Stimulated activated CD4-positive, alpha-beta T cell treated with anti-CD3 and anti-CD28 coated beads, Interleukin-1b, Interleukin-23, amount 100 ng/mL, for 4 hours (primary cell): ENCODE measurements around the gene TOB1.
"Not testable (repeated sequence)": the region's sequence is repeated elsewhere in the genome, so short reads cannot be mapped to it uniquely, and the experiment has no call there.

Experiments used
- DNase-seq, 2 donors: peaks; one replicate each; pipeline ENCODE4 v3.0.0-alpha.2; 2020; ENCODE audit warnings: low read depth in 2 of 2

Gene TOB1

DNA sequence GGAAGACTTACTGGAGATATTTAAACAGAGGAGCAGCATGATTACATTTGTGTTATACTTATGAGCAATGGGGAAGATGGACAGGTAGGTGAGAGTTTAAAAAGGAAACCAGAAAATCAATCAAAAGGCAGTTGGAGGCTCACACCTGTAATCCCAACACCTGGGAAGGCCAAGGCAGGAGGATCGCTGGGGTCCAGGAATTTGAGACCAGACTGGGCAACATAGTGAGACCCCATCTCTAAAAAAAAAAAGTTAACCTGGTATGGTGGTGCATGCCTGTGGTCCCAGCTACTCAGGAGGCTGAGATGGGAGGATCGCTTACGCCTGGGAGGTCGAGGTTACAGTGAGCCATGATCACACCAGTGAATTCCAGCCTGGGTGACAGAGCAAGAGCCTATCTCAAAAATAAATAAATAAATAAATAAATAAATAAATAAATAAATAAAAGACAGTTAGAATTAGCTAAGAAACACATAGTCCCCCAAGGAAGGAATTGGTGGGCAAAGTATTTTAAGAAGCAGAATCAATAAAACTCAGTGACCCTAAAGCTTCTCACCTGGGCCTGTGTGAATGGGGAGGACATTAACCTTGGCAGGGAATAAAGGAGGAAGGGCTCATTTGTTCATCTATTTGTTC is 32.3 kb upstream of the TOB1 start:
- DNase-seq, result no peak

DNA sequence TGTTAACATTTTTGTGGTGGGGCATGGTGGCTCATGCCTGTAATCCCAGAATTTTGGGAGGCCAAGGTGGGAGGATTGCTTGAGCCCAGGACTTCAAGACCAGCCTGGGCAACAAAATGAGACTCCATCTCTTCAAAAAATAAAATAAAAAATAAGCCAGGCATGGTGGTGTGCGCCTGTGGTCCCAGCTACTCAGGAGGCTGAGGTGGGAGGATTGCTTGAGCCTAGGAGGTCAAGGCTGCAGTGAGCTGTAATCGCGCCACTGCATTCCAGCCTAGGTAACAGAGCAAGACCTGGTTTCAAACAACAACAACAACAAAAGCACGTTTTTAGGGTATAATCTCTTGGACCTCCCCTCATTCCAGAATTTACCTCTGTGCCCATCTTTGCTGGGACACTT is 28.4 kb upstream of the TOB1 start:
- not testable (repeated sequence) for DNase-seq

DNA sequence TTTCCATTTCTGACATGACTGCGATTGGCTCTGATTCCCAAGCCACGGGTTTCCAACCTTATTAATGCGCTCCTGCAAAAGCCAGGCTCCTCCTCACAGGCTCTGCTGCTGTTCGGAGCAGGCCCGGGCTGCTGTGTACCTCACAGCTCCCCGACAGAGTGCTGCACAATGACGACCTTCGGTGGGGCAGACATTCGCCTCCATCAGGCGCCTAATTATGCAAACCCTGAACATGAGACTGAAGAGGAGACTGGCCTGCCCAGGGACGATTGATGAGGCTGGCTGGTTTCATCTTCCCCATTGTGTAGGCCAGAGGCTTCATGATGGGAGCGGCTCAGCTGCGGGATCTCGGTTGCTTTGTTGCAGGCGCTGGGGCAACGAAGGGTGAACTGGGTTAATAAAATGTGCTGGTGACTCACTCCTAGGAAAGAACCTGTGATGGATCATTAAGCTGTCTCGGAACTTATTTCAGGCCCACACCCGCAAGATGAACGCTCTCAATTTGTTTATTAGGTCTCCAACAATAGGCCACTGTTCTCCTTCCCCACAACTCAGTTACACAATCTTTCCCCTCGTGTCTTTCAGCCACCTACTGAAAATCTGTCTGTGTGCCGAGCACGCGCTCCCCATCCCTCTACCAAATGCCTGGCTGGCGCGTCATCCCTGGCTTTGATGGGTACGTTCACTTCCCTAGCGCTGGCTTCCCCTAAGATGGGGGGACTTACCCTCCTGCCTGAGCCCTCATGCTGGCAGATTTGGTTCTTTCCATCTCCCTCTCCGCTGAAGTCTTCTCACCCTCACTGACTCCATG is 27.2 kb upstream of the TOB1 start:
- DNase-seq, result no peak

DNA sequence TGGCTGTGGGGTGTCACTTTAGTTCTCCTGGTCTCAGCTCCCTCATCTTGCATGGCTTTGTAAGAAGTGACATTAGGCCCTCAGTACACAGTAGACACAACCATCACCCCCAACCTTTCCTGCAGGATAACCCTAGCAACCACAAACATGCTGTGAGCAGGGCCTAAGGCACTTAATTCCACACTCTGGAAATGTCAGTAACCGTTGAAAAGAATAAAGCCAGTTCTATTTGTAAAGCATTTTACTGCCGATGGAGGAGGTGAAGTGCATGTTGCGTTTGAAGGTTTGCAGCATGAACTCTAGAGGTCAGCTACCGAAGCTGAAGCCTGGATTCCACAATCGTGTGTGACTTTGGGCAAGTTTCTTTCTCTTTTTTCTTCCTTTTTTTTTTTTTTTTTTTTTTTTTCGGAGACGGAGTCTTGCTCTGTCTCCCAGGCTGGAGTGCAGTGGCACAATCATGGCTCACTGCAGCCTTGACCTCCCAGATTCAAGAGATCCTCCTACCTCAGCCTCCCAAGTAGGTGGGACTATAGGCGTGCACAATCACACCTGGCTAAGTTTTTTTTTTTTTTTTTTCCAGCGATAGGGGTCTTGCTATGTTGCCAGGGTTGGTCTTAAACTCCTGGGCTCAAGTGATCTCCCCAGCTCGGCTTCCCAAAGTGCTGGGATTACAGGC is 26.1 kb upstream of the TOB1 start:
- DNase-seq, result no peak

DNA sequence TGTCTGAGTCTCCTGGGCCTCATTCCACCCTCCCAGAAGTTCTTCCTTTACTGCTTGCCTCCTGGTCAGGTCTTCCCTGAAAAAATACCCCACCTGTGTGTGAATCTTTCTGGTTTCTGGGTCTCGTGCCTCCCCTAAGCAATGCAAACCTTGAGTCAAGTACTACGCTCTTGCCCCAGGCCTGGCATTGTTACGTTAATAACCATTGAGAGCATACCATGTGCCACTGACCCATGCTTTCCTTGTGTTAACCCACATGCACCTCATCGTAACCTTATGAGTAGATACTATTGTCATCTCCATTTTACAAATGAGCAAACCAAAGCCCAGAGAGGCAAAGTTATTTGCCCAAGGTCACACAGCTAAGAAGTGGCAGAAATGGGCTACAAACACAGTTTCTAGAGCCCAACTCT is 25.4 kb upstream of the TOB1 start:
- DNase-seq, result no peak

DNA sequence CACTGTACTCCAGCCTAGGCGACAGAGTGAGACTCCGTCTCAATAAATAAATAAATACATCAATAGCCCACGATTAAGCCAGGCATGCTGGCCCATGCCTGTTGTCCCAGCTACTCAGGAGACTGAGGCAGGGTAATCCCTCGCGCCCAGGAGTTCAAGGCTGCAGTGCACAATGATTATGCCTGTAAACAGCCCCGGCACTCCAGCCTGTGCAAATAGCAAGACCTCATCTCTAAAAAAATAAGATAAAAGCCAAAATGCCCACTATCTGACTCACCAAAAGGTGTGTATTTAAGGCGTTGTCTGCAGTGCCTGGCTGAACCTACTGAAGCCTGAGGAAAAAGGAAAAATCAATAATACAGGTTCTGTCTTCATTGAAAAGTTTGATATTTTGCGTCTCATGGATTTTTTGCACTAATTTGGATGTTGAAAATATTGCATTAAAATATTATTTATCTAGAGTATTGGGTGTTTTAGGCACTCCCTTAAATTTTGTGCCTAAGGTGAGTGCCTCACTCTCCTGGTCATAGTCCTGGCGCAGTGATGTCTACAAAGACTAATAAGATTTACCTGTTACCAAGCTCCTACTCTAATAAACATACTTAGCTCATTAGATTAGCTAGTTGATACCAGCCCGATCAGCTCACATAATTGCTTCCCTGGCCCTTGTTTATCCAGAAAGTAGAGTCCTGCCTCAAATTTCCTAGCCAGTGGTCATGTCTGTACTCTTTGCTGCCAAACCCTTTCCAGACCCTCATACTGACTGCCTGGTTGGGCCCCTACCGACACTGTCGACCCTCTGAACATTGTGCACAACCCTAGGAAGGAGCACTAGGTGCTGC is 24.7 kb upstream of the TOB1 start:
- no peak for DNase-seq

DNA sequence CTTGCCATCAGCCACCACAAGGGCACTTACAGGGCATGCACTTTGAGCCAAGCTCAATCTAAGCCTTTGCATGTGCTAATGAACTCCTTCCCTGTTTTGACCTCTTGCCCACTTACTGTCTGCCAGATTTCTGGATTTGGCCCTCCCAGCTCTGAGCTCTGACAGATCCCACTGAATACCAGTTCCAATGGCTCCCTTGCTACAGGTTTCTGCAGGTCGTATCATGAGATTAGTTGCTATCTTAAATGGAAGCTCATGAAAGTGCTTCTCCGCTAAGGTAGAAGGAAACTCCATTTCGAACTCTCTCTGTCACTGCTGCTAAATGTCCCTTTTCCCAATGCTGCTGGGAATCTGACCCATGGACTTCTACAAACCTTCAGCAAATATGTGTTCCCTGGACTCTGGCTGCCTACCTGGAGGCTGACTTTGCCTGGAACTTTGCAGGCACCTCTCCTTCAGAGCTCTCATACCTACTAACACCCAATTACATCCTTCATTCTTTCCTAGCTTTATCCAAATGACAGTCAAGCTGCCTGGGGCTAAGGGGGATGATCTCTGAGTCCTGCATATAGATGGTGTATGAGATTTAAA is 23.5 kb upstream of the TOB1 start:
- DNase-seq, result no peak

DNA sequence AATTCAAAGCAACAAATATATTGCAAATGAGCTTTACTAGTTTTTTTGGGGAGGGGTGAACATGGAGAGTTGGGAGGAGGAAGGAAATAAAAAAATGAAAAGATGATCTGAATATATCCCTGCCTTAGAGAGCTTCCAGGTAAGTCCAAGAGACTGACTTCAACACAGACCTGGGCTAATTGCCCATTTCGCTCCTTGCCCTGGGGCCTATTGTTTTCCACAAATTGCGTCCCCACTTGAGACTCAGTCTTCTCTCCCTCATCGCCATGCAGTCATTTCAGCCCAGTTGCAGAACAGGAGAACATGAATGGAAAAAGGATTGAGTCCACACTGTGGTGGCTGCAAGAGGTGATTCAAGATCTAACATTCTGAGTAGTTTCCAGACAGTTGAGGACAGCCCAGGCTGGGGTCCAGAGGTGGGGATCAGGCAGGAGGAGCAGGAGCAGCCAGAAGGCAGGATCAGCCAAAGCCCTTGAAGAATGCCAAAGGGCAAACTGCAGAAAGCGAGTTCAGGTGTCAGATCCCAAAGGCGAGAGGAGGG is 21.6 kb upstream of the TOB1 start:
- no peak for DNase-seq

DNA sequence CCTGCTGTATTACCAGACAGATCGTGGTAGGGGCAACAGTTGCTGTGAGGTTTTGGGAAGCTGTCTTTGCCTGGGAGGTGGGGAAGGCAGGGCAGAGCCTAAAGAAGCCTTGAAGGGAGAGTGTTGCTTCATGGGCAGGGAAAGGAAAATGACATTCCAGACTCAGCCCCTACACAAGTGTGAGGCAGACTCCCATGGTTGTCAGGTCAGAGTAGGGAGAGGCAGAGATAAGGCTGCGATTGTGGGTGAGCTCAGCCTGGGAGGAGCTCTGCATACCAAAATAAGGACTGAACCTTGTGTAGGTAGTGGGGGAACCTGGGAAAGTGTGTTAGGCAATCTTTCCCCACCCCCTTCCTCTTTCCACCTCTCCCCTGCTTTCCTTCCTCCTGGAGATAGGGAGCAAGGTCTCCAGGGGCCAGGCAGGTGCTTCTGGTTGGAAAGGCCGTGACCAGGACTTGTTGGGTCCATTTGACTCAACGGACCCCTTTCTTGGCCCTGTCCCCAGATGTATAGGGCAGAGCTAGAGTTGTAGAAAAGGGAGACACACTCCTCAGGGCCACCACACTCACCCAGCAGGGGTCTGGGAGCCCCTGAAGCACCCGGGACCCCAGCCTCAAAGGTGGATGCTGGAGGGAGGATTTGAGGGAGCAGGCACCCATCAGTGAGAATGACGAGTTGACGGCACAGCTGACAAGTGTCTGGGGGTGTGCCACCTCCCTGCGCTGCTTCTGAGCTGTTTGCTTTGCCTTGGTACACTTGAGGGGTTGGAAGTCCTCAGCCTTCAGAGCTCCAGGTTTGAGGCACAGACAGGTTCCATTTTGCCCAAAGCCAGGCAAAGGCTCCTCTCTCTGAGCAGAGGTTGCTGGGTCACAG is 18.5 kb upstream of the TOB1 start:
- DNase-seq, result no peak

DNA sequence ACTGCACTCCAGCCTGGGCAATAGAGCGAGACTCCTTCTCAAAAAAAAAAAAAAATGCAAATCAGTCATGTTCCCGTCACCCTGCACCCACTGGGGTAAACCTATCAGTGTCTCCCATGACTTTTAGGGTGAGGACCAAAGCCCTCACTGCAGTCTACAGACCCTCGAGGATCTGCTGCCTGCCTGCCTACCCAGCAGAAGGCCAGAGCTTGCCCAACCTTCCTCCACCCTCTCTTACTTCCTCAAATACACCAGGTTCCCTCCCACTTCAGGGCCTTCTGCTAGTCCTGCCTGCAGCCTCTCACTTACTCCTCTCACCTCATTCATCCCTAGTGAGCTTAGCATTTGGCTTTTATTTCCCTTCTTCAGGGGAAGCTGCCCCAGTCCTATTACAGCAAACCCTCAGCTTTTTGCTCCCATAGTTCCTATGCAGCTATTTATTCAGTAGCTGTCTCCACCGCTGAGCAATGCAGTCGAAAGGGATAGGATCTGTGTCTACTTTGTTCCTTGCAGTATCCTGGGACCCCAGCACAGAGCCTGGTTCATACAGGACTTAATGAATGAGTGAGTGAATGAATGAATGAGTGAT is 17.8 kb upstream of the TOB1 start:
- DNase-seq, result no peak

DNA sequence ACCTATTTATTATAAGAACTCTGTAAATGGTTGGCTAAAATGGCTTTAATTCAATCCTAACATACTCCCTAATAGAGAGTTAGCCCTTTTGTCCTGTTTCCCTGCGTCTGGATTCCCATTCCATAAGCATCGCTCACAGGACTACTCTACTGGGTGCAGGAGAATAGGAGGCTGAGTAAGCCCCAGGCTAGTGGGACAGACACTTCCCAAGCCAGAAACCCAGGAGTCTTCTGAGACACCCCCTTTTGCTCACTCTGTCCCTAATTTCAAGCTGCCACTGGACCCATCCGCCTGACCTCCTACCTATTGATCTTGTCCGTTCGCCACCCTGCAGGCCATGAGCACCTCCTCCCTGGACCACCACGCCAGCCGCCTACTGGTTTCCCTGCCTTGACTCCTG is 16.7 kb upstream of the TOB1 start:
- no peak for DNase-seq

DNA sequence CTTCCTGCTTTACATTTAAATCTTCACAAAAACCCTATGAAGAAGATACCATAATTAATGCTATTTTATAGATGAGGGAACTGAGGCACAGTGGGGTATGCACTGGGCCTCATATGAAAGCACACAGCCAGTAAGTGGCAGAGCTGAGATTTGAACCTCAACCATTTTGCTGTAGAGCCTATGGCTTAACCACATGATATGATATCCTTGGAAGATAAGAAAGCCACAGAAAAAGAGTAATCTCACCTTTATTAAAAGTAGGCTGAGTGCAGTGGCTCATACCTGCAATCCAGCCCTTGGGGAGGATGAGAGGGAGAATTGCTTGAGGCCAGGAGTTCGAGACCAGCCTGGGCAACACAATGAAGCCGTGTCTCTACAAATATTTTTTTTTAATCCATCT is 15.0 kb upstream of the TOB1 start:
- no peak for DNase-seq

DNA sequence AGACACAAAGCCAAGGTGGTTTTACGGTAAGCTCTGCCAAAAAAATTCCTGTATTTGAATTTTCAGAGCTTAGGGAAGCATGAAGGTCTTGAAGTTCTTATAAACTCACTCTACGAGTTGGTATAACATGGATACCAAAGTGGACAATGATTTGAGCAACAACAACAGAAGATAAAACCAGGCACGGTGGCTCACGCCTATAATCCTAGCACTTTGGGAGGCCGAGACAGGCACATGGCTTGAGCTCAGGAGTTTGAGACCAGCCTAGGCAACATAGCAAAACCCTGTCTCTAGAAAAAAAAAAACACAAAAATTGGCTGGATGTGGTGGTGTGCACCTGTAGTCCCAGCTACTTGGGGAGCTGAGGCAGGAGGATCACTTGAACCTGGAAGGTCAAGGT is 12.9 kb upstream of the TOB1 start:
- no peak for DNase-seq

DNA sequence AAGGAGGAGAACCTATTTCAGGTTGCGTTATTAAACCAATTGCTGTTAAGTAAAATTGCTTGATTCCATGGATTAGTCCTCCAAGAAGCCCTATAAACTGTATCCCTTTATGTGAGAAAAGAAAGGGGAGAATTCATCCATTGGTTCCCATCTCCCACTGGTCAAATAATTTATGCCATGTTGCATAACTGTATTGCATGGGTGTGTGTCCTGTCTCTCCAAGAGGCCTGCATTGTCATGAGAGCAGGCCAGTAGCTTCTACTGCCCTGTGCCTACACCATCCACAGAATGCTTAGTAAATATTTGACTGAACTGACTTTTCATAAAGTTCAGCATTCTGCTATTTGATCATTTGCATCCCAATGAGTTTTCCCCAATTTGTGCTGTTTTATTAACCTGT is 11.7 kb upstream of the TOB1 start:
- no peak for DNase-seq

DNA sequence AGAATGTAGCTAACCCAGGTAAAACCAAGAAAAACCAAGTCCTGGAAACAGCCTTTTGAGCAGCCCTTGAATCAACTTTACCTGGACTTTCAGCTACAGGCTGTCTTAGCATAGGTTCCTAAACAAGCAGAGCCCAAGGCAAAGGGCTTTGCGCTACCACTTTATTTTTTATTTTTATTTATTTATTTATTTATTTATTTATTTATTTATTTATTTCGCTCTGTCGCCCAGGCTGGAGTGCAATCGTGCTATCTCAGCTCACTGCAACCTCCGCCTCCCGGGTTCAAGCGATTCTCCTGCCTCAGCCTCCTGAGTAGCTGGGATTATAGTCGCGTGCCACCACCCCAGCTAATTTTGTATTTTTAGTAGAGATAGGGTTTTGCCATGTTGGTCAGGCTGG is 10.9 kb upstream of the TOB1 start:
- DNase-seq, result not testable (repeated sequence)

DNA sequence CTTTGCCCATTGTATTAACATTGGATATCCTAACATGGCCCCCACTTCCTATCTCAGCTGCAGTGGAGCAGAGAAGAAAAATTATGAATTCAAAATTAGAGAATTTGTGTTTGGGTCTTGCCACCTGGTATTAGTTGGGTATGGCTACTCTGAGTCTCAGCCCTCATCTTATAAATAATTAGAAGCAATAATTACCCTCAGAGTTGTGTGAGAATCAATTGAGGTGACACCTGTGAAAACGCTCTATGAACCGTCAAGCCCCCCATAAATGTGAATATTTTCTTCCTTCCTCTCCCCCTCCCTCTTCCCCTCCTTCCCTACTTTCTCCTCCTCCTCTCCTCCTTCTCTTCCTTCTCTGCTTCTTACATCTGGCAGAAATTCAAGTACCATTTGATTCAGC is 8.9 kb upstream of the TOB1 start:
- DNase-seq, result no peak

DNA sequence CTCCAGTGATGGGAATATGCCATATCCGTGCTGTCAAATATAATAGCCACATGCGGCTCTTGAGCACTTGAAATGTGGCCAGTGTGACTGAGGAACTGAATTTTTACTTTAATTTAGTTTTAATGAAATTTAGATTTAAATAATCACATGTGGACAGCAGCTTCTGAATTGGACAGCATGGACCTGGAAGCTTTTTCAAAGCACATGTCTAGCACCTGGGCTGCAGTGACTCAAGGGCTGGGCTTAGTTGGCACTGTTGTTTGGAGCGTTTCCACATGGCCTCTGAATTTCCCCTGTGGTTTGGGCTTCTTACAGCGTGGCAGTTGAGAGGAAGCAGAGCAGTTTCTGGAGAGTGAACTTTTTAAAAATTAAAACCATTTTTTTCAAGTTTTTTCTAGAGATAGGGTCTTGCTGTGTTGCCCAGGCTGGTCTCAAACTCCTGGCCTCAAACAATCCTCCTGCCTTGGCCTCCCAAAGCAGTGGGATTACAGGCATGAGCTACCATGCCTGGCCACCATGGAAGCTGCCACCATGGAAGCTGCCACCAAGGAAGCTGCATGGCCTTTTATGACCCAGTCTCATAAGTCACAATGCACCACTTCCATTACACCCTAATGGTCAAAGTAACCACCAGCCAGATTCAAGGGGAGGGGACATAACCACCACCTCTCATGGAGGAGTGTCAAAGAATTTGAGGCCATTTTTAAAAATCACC is 6.7 kb upstream of the TOB1 start:
- DNase-seq, result peak in 1 of 2 donors; percentile 36

DNA sequence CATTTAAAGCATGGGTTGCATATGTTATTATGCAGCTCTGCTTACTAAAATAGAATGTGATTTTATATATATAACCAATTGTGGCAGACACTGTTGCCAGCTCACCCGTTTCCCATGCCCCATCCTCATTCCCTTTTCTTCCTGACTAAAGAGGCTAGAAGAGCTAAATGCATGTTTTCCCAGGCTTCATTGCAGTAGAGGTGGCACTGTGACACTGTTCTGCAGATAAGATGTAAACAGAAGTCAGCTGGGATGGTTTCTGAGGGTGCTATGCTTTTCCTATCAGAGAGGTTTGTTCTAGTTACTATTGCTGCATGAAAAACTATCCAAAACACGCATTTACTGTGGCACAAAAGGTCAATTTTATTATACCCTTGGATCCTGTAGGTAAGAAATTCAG is 5.7 kb upstream of the TOB1 start:
- DNase-seq, result no peak

DNA sequence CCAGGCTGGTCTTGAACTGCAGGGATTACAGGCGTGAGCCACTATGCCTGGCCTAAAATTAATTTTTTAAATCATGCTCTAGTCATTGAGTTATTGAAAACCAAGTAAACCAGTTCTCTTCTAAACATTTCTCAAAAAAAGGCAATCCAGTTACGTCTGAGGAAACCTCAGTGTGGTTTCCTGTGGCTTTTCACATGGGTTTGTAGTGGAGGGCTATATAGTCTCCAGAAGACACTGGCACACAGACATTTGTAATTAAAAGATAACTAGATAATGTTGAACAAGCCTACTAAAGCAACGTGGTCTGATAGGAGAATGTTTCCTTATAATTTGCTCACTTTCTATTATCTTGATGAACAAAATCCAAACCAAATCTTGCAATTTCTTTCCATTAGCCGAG is 5.2 kb upstream of the TOB1 start:
- DNase-seq, result no peak
